H9 (cell line): Measurements from ENCODE around the gene UBN2. TPM values are rescaled to one million over a fixed set of nuclear protein-coding genes. Genes with fewer than 3 reads are reported as not detected.

Source experiments
- DNase-seq: peaks from one replicate; pipeline ENCODE4 v3.0.0-alpha.2; 2017
- H2AFZ ChIP-seq: one replicate; pipeline ENCODE4 v1.6.1; 2013; ENCODE audit warnings: mild to moderate bottlenecking, low read length, control low read depth, moderate library complexity
- H2AK5ac ChIP-seq: 2 replicates; pipeline ENCODE4 v1.6.1; 2013; ENCODE audit warnings: low read length, control low read depth, mixed read lengths; ENCODE audit not compliant: insufficient read length
- H2BK120ac ChIP-seq: one replicate; pipeline ENCODE4 v1.6.1; 2013; ENCODE audit warnings: low read depth, mild to moderate bottlenecking, low read length, control low read depth, inconsistent platforms; ENCODE audit not compliant: poor library complexity, severe bottlenecking
- H2BK12ac ChIP-seq: 2 replicates; pipeline ENCODE4 v1.6.1; 2013; ENCODE audit warnings: low read length, control low read depth, mixed read lengths, low read depth; ENCODE audit not compliant: insufficient read length
- H2BK15ac ChIP-seq: 2 replicates; pipeline ENCODE4 v1.6.1; 2013; ENCODE audit warnings: low read depth, low read length, control low read depth
- H2BK20ac ChIP-seq: one replicate; pipeline ENCODE4 v1.6.1; 2013; ENCODE audit warnings: low read depth, mild to moderate bottlenecking, low read length, control low read depth, inconsistent platforms; ENCODE audit not compliant: poor library complexity, severe bottlenecking
- H2BK5ac ChIP-seq: 2 replicates; pipeline ENCODE4 v1.6.1; 2013; ENCODE audit warnings: low read length, control low read depth, mixed read lengths; ENCODE audit not compliant: insufficient read length
- H3K14ac ChIP-seq: 2 replicates; pipeline ENCODE4 v1.6.1; 2013; ENCODE audit warnings: low read length, control low read depth; ENCODE audit not compliant: insufficient read depth
- H3K18ac ChIP-seq: 2 replicates; pipeline ENCODE4 v1.6.1; 2013; ENCODE audit warnings: low read depth, mild to moderate bottlenecking, mixed read lengths, low read length, control low read depth; ENCODE audit not compliant: insufficient read length
- H3K23ac ChIP-seq: 2 replicates; pipeline ENCODE4 v1.6.1; 2013; ENCODE audit warnings: low read length, control low read depth, mixed read lengths, low read depth; ENCODE audit not compliant: insufficient read length
- H3K23me2 ChIP-seq: 2 replicates; pipeline ENCODE4 v1.6.1; 2013; ENCODE audit warnings: low read depth, mild to moderate bottlenecking, mixed read lengths, low read length, control low read depth; ENCODE audit not compliant: insufficient read length, poor library complexity, severe bottlenecking
- H3K27ac ChIP-seq: 2 replicates; pipeline ENCODE4 v1.5.1; 2013; ENCODE audit warnings: low read length, control low read depth, mixed read lengths, low read depth; ENCODE audit not compliant: insufficient read length
- H3K27me3 ChIP-seq: 2 replicates; pipeline ENCODE4 v1.6.1; 2013; ENCODE audit warnings: low read length, control low read depth, inconsistent platforms; ENCODE audit not compliant: insufficient read depth
- H3K4ac ChIP-seq: 2 replicates; pipeline ENCODE4 v1.6.1; 2013; ENCODE audit warnings: low read depth, mild to moderate bottlenecking, control low read depth, inconsistent platforms, low read length, moderate library complexity
- H3K4me1 ChIP-seq: 2 replicates; pipeline ENCODE4 v1.6.1; 2013; ENCODE audit warnings: low read length, control low read depth, inconsistent platforms; ENCODE audit not compliant: insufficient read depth
- H3K4me2 ChIP-seq: 2 replicates; pipeline ENCODE4 v1.6.1; 2013; ENCODE audit warnings: low read length, control low read depth, mixed read lengths; ENCODE audit not compliant: insufficient read length, insufficient read depth
- H3K56ac ChIP-seq: 2 replicates; pipeline ENCODE4 v1.6.1; 2013; ENCODE audit warnings: low read depth, mild to moderate bottlenecking, mixed read lengths, low read length, control low read depth; ENCODE audit not compliant: insufficient read length
- H3K79me1 ChIP-seq: 2 replicates; pipeline ENCODE4 v1.6.1; 2013; ENCODE audit warnings: low read depth, mild to moderate bottlenecking, moderate library complexity, low read length, control low read depth, inconsistent platforms; ENCODE audit not compliant: insufficient read depth, poor library complexity, severe bottlenecking
- H3K79me2 ChIP-seq: 2 replicates; pipeline ENCODE4 v1.6.1; 2013; ENCODE audit warnings: low read length, control low read depth, inconsistent platforms; ENCODE audit not compliant: insufficient read depth
- H3K9ac ChIP-seq: 2 replicates; pipeline ENCODE4 v1.6.1; 2013; ENCODE audit warnings: low read length, control low read depth, mixed read lengths; ENCODE audit not compliant: insufficient read length; ENCODE audit errors: extremely low read depth
- H3K9me3 ChIP-seq: one replicate; pipeline ENCODE4 v1.6.1; 2013; ENCODE audit warnings: low read depth, low read length, inconsistent platforms; ENCODE audit not compliant: control insufficient read depth
- H3T11ph ChIP-seq: one replicate; pipeline ENCODE4 v1.6.1; 2013; ENCODE audit warnings: mild to moderate bottlenecking, low read length, control low read depth, inconsistent platforms
- H4K20me1 ChIP-seq: one replicate; pipeline ENCODE4 v1.6.1; 2013; ENCODE audit not compliant: control insufficient read depth, insufficient read length, insufficient read depth
- H4K5ac ChIP-seq: 2 replicates; pipeline ENCODE4 v1.6.1; 2013; ENCODE audit warnings: low read depth, mild to moderate bottlenecking, mixed read lengths, low read length, control low read depth; ENCODE audit not compliant: insufficient read length
- H4K8ac ChIP-seq: replicated peaks from 2 replicates; pipeline ENCODE4 v1.6.1; 2013; ENCODE audit warnings: low read length, control low read depth, mixed read lengths, low read depth; ENCODE audit not compliant: insufficient read length
- H4K91ac ChIP-seq: 2 replicates; pipeline ENCODE4 v1.6.1; 2013; ENCODE audit warnings: low read depth, mild to moderate bottlenecking, moderate library complexity, mixed read lengths, low read length, control low read depth; ENCODE audit not compliant: insufficient read length
- H3K27ac Mint-ChIP-seq, 3 experiments: 2 replicates in 2 of 3; 3 replicates in 1 of 3; pipeline ENCODE4 v1.8.0; 2020 to 2021; ENCODE audit warnings: mixed read lengths in 3 of 3, mild to moderate bottlenecking in 1 of 3, moderate library complexity in 1 of 3
- H3K27me3 Mint-ChIP-seq: 2 replicates; pipeline ENCODE4 v1.8.0; 2021; ENCODE audit warnings: low read depth, mild to moderate bottlenecking, moderate library complexity, mixed read lengths
- H3K36me3 Mint-ChIP-seq, 3 experiments: 2 replicates in 2 of 3; 3 replicates in 1 of 3; pipeline ENCODE4 v1.8.0; 2020 to 2021; ENCODE audit warnings: low read depth in 3 of 3, mixed read lengths in 3 of 3; ENCODE audit not compliant: insufficient read depth in 1 of 3
- H3K4me1 Mint-ChIP-seq, 2 experiments: 2 replicates each; pipeline ENCODE4 v1.8.0; 2020; ENCODE audit warnings: mixed read lengths in 2 of 2
- H3K4me3 Mint-ChIP-seq, 2 experiments: 2 replicates in 1 of 2; 3 replicates in 1 of 2; pipeline ENCODE4 v1.8.0; 2020 to 2021; ENCODE audit warnings: mild to moderate bottlenecking in 2 of 2, mixed read lengths in 2 of 2, moderate library complexity in 1 of 2
- H3K9me3 Mint-ChIP-seq, 2 experiments: 2 replicates in 1 of 2; 3 replicates in 1 of 2; pipeline ENCODE4 v1.8.0; 2020; ENCODE audit warnings: mild to moderate bottlenecking in 2 of 2, mixed read lengths in 2 of 2, moderate library complexity in 1 of 2
- CTCF ChIP-seq: fragments of 200-600 bp; sonication (generic); conservative IDR thresholded peaks from 3 replicates; pipeline ENCODE4 v1.8.0; 2021; ENCODE audit warnings: antibody characterized with exemption, mild to moderate bottlenecking
- WGBS: extraction: QIAGEN DNeasy Blood & Tissue Kit; methylation state at CpG from one replicate; pipeline ENCODE4 v1.1.7; 2013; ENCODE audit warnings: missing lambda C conversion rate, low lambda C conversion rate, mixed read lengths; ENCODE audit not compliant: insufficient read length; ENCODE audit errors: extremely low coverage; 5-methylcytosine and 5-hydroxymethylcytosine counted together
- total RNA-seq: library from RNA; stranded (reverse); gene quantifications from 2 replicates; pipeline ENCODE4 v1.2.1, GENCODE V29; 2021

The UBN2 gene
- total RNA-seq, 1 experiment from 2014 or later, result 27.6 TPM

- no peaks in the 10 kb centered on the region for H3K4me1 ChIP-seq
- TF ChIP-seq CTCF, result no peak
- peaks cover 21 to 50% (median 36%) of the 10 kb centered on the region in 3 experiments; a peak in 6 of 7 replicates for H3K36me3 Mint-ChIP-seq
Observed at GRCh38 chr7:139254281-139254680, 23.2 kb downstream of the UBN2 start.

More at GRCh38 chr7:139254281-139254680, 23.2 kb downstream of the UBN2 start:
- Histone ChIP-seq H2AFZ (no peak overlapping the region), H3K79me1 (no peaks in the 10 kb centered on the region), H3K9ac (no peak overlapping the region), H3K4ac (no peak overlapping the region), H3K27me3 (no peaks in the 10 kb centered on the region), H3K18ac (no peak overlapping the region), H3T11ph (no peak overlapping the region), H3K79me2 (no peaks in the 10 kb centered on the region), H4K20me1 (no peaks in the 10 kb centered on the region), H2BK5ac (no peak overlapping the region), H2BK20ac (no peak overlapping the region), H2BK120ac (no peak overlapping the region), H3K23ac (no peak overlapping the region), H2BK15ac (no peak overlapping the region), H3K14ac (no peak overlapping the region), H3K4me2 (no peak overlapping the region), H3K23me2 (no peaks in the 10 kb centered on the region), H3K9me3 (no peaks in the 10 kb centered on the region), H4K8ac (no peak overlapping the region), H3K56ac (no peak overlapping the region), H4K91ac (no peak overlapping the region), H3K27ac (no peak overlapping the region), H2BK12ac (no peak overlapping the region), H2AK5ac (no peak overlapping the region), H4K5ac (no peak overlapping the region)
- WGBS, result no CpG with 5 or more reads among the region's 6 CpGs
- no peak overlapping the region; a peak in 1 of 7 replicates for H3K27ac Mint-ChIP-seq
- no peaks in the 10 kb centered on the region for H3K4me1 Mint-ChIP-seq
- no peak overlapping the region for H3K4me3 Mint-ChIP-seq
- no peak for DNase-seq
- no peaks in the 10 kb centered on the region for H3K27me3 Mint-ChIP-seq
- no peaks in the 10 kb centered on the region for H3K9me3 Mint-ChIP-seq
